Measurements from ENCODE around the gene KRTAP10-1. TPM values are rescaled to one million over a fixed set of nuclear protein-coding genes. Genes with fewer than 3 reads are reported as not detected.

Gene KRTAP10-1
- total RNA-seq, 1 experiment from 2014 or later = not detected

- H3K4me3 ChIP-seq (ENCODE audit: insufficient read depth, low read depth, low read length) = no peak overlapping the region
- H3K27me3 ChIP-seq (ENCODE audit: control insufficient read depth, insufficient read depth, low read length) = no peaks in the 10 kb centered on the region
- DNase-seq = peak; percentile 70
- H3K36me3 ChIP-seq (replicated peaks; ENCODE audit: control insufficient read depth, insufficient read depth, low read length) = no peaks in the 10 kb centered on the region
Measured at GRCh38 chr21:44521928-44522752, 17.9 kb downstream of the KRTAP10-1 start.

GRCh38 chr21:44521301-44521927 is 18.6 kb downstream of the KRTAP10-1 start:
- Histone ChIP-seq H3K27me3 (ENCODE audit: control insufficient read depth, insufficient read depth, low read length) (no peaks in the 10 kb centered on the region), H3K36me3 (replicated peaks; ENCODE audit: control insufficient read depth, insufficient read depth, low read length) (no peaks in the 10 kb centered on the region), H3K4me3 (ENCODE audit: insufficient read depth, low read depth, low read length) (no peak overlapping the region)
- DNase-seq = peak; percentile 41

GRCh38 chr21:44520326-44521300 is 19.4 kb downstream of the KRTAP10-1 start:
- DNase-seq = peak; percentile 61
- Histone ChIP-seq H3K36me3 (replicated peaks; ENCODE audit: control insufficient read depth, insufficient read depth, low read length) (no peaks in the 10 kb centered on the region), H3K27me3 (ENCODE audit: control insufficient read depth, insufficient read depth, low read length) (no peaks in the 10 kb centered on the region), H3K4me3 (ENCODE audit: insufficient read depth, low read depth, low read length) (no peak overlapping the region)

GRCh38 chr21:44519346-44520325 is 20.4 kb downstream of the KRTAP10-1 start:
- Histone ChIP-seq H3K27me3 (ENCODE audit: control insufficient read depth, insufficient read depth, low read length) (no peaks in the 10 kb centered on the region), H3K36me3 (replicated peaks; ENCODE audit: control insufficient read depth, insufficient read depth, low read length) (no peaks in the 10 kb centered on the region), H3K4me3 (ENCODE audit: insufficient read depth, low read depth, low read length) (no peak overlapping the region)
- DNase-seq = peak; percentile 50

- Histone ChIP-seq H3K36me3 (replicated peaks; ENCODE audit: control insufficient read depth, insufficient read depth, low read length) (no peaks in the 10 kb centered on the region), H3K27me3 (ENCODE audit: control insufficient read depth, insufficient read depth, low read length) (no peaks in the 10 kb centered on the region), H3K4me3 (ENCODE audit: insufficient read depth, low read depth, low read length) (no peak overlapping the region)
- DNase-seq = peak; percentile 30
Measured at GRCh38 chr21:44518686-44519085, 21.3 kb downstream of the KRTAP10-1 start.

GRCh38 chr21:44517175-44517899 is 22.7 kb downstream of the KRTAP10-1 start:
- DNase-seq = peak; percentile 85
- no peaks in the 10 kb centered on the region for H3K36me3 ChIP-seq (replicated peaks; ENCODE audit: control insufficient read depth, insufficient read depth, low read length)
- H3K4me3 ChIP-seq (ENCODE audit: insufficient read depth, low read depth, low read length) = peak overlapping the region; percentile 25; the same call in 1 of the 2 replicates
- H3K27me3 ChIP-seq (ENCODE audit: control insufficient read depth, insufficient read depth, low read length) = no peaks in the 10 kb centered on the region

GRCh38 chr21:44516828-44517174 is 23.2 kb downstream of the KRTAP10-1 start:
- Histone ChIP-seq H3K4me3 (ENCODE audit: insufficient read depth, low read depth, low read length) (no peak overlapping the region), H3K27me3 (ENCODE audit: control insufficient read depth, insufficient read depth, low read length) (no peaks in the 10 kb centered on the region), H3K36me3 (replicated peaks; ENCODE audit: control insufficient read depth, insufficient read depth, low read length) (no peaks in the 10 kb centered on the region)
- DNase-seq = no peak

- peak; percentile 47 for DNase-seq
- H3K27me3 ChIP-seq (ENCODE audit: control insufficient read depth, insufficient read depth, low read length) = no peaks in the 10 kb centered on the region
- no peak overlapping the region for H3K4me3 ChIP-seq (ENCODE audit: insufficient read depth, low read depth, low read length)
- peaks cover 2% of the 10 kb centered on the region; the same call in 1 of the 2 replicates for H3K36me3 ChIP-seq (replicated peaks; ENCODE audit: control insufficient read depth, insufficient read depth, low read length)
Measured at GRCh38 chr21:44516342-44516741, 23.7 kb downstream of the KRTAP10-1 start.

- peak; percentile 50 for DNase-seq
- no peak overlapping the region for H3K4me3 ChIP-seq (ENCODE audit: insufficient read depth, low read depth, low read length)
- H3K27me3 ChIP-seq (ENCODE audit: control insufficient read depth, insufficient read depth, low read length) = no peaks in the 10 kb centered on the region
- H3K36me3 ChIP-seq (replicated peaks; ENCODE audit: control insufficient read depth, insufficient read depth, low read length) = peaks cover 6% of the 10 kb centered on the region
Measured at GRCh38 chr21:44515359-44516165, 24.4 kb downstream of the KRTAP10-1 start.

- H3K36me3 ChIP-seq (replicated peaks; ENCODE audit: control insufficient read depth, insufficient read depth, low read length) = peaks cover 6% of the 10 kb centered on the region
- no peak for DNase-seq
- H3K4me3 ChIP-seq (ENCODE audit: insufficient read depth, low read depth, low read length) = no peak overlapping the region
- H3K27me3 ChIP-seq (ENCODE audit: control insufficient read depth, insufficient read depth, low read length) = no peaks in the 10 kb centered on the region
Measured at GRCh38 chr21:44514746-44515358, 25.1 kb downstream of the KRTAP10-1 start.

GRCh38 chr21:44514218-44514520 is 25.8 kb downstream of the KRTAP10-1 start:
- DNase-seq = no peak
- Histone ChIP-seq H3K4me3 (ENCODE audit: insufficient read depth, low read depth, low read length) (no peak overlapping the region), H3K36me3 (replicated peaks; ENCODE audit: control insufficient read depth, insufficient read depth, low read length) (peaks cover 6% of the 10 kb centered on the region), H3K27me3 (ENCODE audit: control insufficient read depth, insufficient read depth, low read length) (no peaks in the 10 kb centered on the region)

GRCh38 chr21:44513389-44514217 is 26.4 kb downstream of the KRTAP10-1 start:
- Histone ChIP-seq H3K36me3 (replicated peaks; ENCODE audit: control insufficient read depth, insufficient read depth, low read length) (peaks cover 6% of the 10 kb centered on the region), H3K27me3 (ENCODE audit: control insufficient read depth, insufficient read depth, low read length) (no peaks in the 10 kb centered on the region), H3K4me3 (ENCODE audit: insufficient read depth, low read depth, low read length) (no peak overlapping the region)
- DNase-seq = peak; percentile 63

Measured in H7 (cell line).